Measurements from ENCODE around the gene COX11.

COX11 gene

GRCh38 chr17:54974759-54975158 lies 6.3 kb upstream of the COX11 start:
- Mint-ChIP-seq H3K27ac (no peak overlapping the region), H3K27me3 (no peaks in the 10 kb centered on the region), H3K9me3 (no peaks in the 10 kb centered on the region), H3K4me1 (peaks cover 11% of the 10 kb centered on the region), H3K4me3 (no peak overlapping the region), H3K36me3 (ENCODE audit: low read depth) (peaks cover 5% of the 10 kb centered on the region)
- DNase-seq (no peak), ATAC-seq (no peak)

- H3K4me3 Mint-ChIP-seq, result no peak overlapping the region
- no peaks in the 10 kb centered on the region for H3K36me3 Mint-ChIP-seq (ENCODE audit: low read depth)
- H3K27ac Mint-ChIP-seq, result no peak overlapping the region
Measured at GRCh38 chr17:54972406-54973138, 4.1 kb upstream of the COX11 start.

GRCh38 chr17:54971901-54972300 lies 3.4 kb upstream of the COX11 start:
- no peaks in the 10 kb centered on the region for H3K27me3 Mint-ChIP-seq
- H3K36me3 Mint-ChIP-seq (ENCODE audit: low read depth), result no peaks in the 10 kb centered on the region
- no peak overlapping the region for H3K4me3 Mint-ChIP-seq
- no peak overlapping the region for H3K27ac Mint-ChIP-seq
- DNase-seq, result no peak
- peaks cover 13% of the 10 kb centered on the region for H3K4me1 Mint-ChIP-seq
- no peak for ATAC-seq
- H3K9me3 Mint-ChIP-seq, result no peaks in the 10 kb centered on the region

More at GRCh38 chr17:54972406-54973138, 4.1 kb upstream of the COX11 start:
- Mint-ChIP-seq H3K9me3 (no peaks in the 10 kb centered on the region), H3K4me1 (peaks cover 9% of the 10 kb centered on the region), H3K27me3 (no peaks in the 10 kb centered on the region)
- DNase-seq, result no peak
- ATAC-seq, result no peak

- DNase-seq (no peak), ATAC-seq (no peak)
- Mint-ChIP-seq H3K9me3 (no peaks in the 10 kb centered on the region), H3K36me3 (ENCODE audit: low read depth) (no peaks in the 10 kb centered on the region), H3K27me3 (no peaks in the 10 kb centered on the region), H3K4me3 (no peak overlapping the region), H3K4me1 (peaks cover 20% of the 10 kb centered on the region), H3K27ac (no peak overlapping the region)
Measured at GRCh38 chr17:54971147-54971546, 2.7 kb upstream of the COX11 start.

- Mint-ChIP-seq H3K4me3 (no peak overlapping the region), H3K27ac (no peak overlapping the region), H3K9me3 (no peaks in the 10 kb centered on the region), H3K36me3 (ENCODE audit: low read depth) (peaks cover 5% of the 10 kb centered on the region), H3K4me1 (peaks cover 27% of the 10 kb centered on the region), H3K27me3 (no peaks in the 10 kb centered on the region)
- ATAC-seq (no peak), DNase-seq (no peak)
Measured at GRCh38 chr17:54969658-54970572, 1.5 kb upstream of the COX11 start.

- peak; percentile 17 for ATAC-seq
- DNase-seq, result no peak
- Mint-ChIP-seq H3K27ac (no peak overlapping the region), H3K27me3 (no peaks in the 10 kb centered on the region), H3K4me3 (no peak overlapping the region), H3K36me3 (ENCODE audit: low read depth) (peaks cover 8% of the 10 kb centered on the region), H3K4me1 (peaks cover 27% of the 10 kb centered on the region), H3K9me3 (no peaks in the 10 kb centered on the region)
Measured at GRCh38 chr17:54968988-54969332, 506 bp upstream of the COX11 start.

- Mint-ChIP-seq H3K4me3 (no peak overlapping the region), H3K27me3 (no peaks in the 10 kb centered on the region), H3K9me3 (no peaks in the 10 kb centered on the region), H3K36me3 (ENCODE audit: low read depth) (peaks cover 14% of the 10 kb centered on the region), H3K4me1 (peaks cover 27% of the 10 kb centered on the region), H3K27ac (no peak overlapping the region)
- ATAC-seq, result peak; percentile 43
- peak; percentile 18 for DNase-seq
Measured at GRCh38 chr17:54967621-54968261, 713 bp downstream of the COX11 start.

- Mint-ChIP-seq H3K4me1 (no peaks in the 10 kb centered on the region), H3K27ac (no peak overlapping the region), H3K9me3 (no peaks in the 10 kb centered on the region), H3K4me3 (no peak overlapping the region), H3K27me3 (no peaks in the 10 kb centered on the region), H3K36me3 (ENCODE audit: low read depth) (peaks cover 23% of the 10 kb centered on the region)
- DNase-seq, result no peak
- no peak for ATAC-seq
Measured at GRCh38 chr17:54956791-54957190, 11.7 kb downstream of the COX11 start.

GRCh38 chr17:54951286-54951685 lies 17.2 kb downstream of the COX11 start:
- H3K4me3 Mint-ChIP-seq, result no peak overlapping the region
- DNase-seq (no peak), ATAC-seq (no peak)
- no peaks in the 10 kb centered on the region for H3K9me3 Mint-ChIP-seq
- peaks cover 6% of the 10 kb centered on the region for H3K36me3 Mint-ChIP-seq (ENCODE audit: low read depth)
- H3K27me3 Mint-ChIP-seq, result peaks cover 3% of the 10 kb centered on the region
- H3K27ac Mint-ChIP-seq, result no peak overlapping the region
- peaks cover 6% of the 10 kb centered on the region for H3K4me1 Mint-ChIP-seq

GRCh38 chr17:54950116-54950515 lies 18.3 kb downstream of the COX11 start:
- Mint-ChIP-seq H3K9me3 (no peaks in the 10 kb centered on the region), H3K4me3 (no peak overlapping the region), H3K36me3 (ENCODE audit: low read depth) (peaks cover 6% of the 10 kb centered on the region), H3K4me1 (peaks cover 11% of the 10 kb centered on the region), H3K27me3 (peaks cover 8% of the 10 kb centered on the region), H3K27ac (no peak overlapping the region)
- DNase-seq (no peak), ATAC-seq (no peak)

- Mint-ChIP-seq H3K4me1 (peaks cover 17% of the 10 kb centered on the region), H3K27ac (no peak overlapping the region), H3K4me3 (no peak overlapping the region), H3K27me3 (peaks cover 8% of the 10 kb centered on the region), H3K9me3 (no peaks in the 10 kb centered on the region), H3K36me3 (ENCODE audit: low read depth) (peaks cover 3% of the 10 kb centered on the region)
- peak; percentile 83 for ATAC-seq
- no peak for DNase-seq
Measured at GRCh38 chr17:54948380-54948779, 20.1 kb downstream of the COX11 start.

- Mint-ChIP-seq H3K27me3 (peaks cover 8% of the 10 kb centered on the region), H3K4me1 (peaks cover 17% of the 10 kb centered on the region), H3K36me3 (ENCODE audit: low read depth) (peaks cover under 1% of the 10 kb centered on the region), H3K4me3 (no peak overlapping the region), H3K27ac (no peak overlapping the region), H3K9me3 (no peaks in the 10 kb centered on the region)
- DNase-seq, result no peak
- ATAC-seq, result no peak
Measured at GRCh38 chr17:54947396-54947795, 21.1 kb downstream of the COX11 start.

GRCh38 chr17:54945671-54946070 lies 22.8 kb downstream of the COX11 start:
- peaks cover 8% of the 10 kb centered on the region for H3K27me3 Mint-ChIP-seq
- H3K36me3 Mint-ChIP-seq (ENCODE audit: low read depth), result no peaks in the 10 kb centered on the region
- H3K9me3 Mint-ChIP-seq, result no peaks in the 10 kb centered on the region
- DNase-seq (no peak), ATAC-seq (no peak)
- H3K27ac Mint-ChIP-seq, result no peak overlapping the region
- H3K4me1 Mint-ChIP-seq, result peaks cover 17% of the 10 kb centered on the region
- no peak overlapping the region for H3K4me3 Mint-ChIP-seq

GRCh38 chr17:54945231-54945630 lies 23.2 kb downstream of the COX11 start:
- Mint-ChIP-seq H3K27me3 (peaks cover 8% of the 10 kb centered on the region), H3K27ac (no peak overlapping the region), H3K36me3 (ENCODE audit: low read depth) (no peaks in the 10 kb centered on the region), H3K4me1 (peaks cover 17% of the 10 kb centered on the region), H3K4me3 (no peak overlapping the region), H3K9me3 (no peaks in the 10 kb centered on the region)
- ATAC-seq (no peak), DNase-seq (no peak)

- no peak overlapping the region for H3K4me3 Mint-ChIP-seq
- H3K27ac Mint-ChIP-seq, result no peak overlapping the region
- peaks cover 17% of the 10 kb centered on the region for H3K4me1 Mint-ChIP-seq
- no peaks in the 10 kb centered on the region for H3K36me3 Mint-ChIP-seq (ENCODE audit: low read depth)
- no peaks in the 10 kb centered on the region for H3K9me3 Mint-ChIP-seq
- peaks cover 8% of the 10 kb centered on the region for H3K27me3 Mint-ChIP-seq
- DNase-seq (no peak), ATAC-seq (no peak)
Measured at GRCh38 chr17:54944796-54945195, 23.7 kb downstream of the COX11 start.

Data from activated naive CD8-positive, alpha-beta T cell treated with anti-CD3 and anti-CD28 coated beads, Interleukin-2, amount 50 U/mL, for 24 hours (primary cell).